ENCODE results near the gene MAP10. TPM values are rescaled to one million over a fixed set of nuclear protein-coding genes. Genes with fewer than 3 reads are reported as not detected.

Gene MAP10
- total RNA-seq, 4 donors from 2014 or later, result 0.34 to 1.1 (median 1.1) TPM

DNA sequence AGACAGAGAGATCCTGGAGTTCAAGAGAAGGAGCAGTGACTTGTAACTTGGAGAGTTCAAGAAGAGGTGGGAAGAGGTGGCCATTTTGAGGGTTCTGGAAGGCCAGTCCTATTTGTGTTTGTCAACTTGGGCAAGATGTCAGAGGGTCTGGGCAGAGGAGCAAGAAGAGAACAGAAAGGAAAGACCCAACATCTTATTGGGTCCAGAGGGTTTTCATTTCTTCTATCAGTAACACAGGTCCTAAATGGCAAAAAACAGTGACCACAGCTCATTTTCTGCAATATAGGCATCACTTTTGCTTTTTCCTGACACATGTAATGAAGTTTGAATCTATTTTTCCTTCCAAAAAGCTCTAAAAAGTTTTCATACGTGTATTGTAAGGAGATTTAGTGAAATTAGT, 38.3 kb upstream of the MAP10 start:
- intact Hi-C loops (cut with DNase I), result no loop called here
- WGBS, 2 donors, result 21 to 25% methylated on average over 1 of the region's 1 CpG
- no peaks in the 10 kb centered on the region for H3K36me3 ChIP-seq
- H3K4me3 ChIP-seq, result no peak overlapping the region
- peaks cover 11 to 29% (median 11%) of the 10 kb centered on the region in 3 donors for H3K4me1 ChIP-seq
- no peaks in the 10 kb centered on the region for H3K27me3 ChIP-seq
- DNase-seq, result no peak
- no peaks in the 10 kb centered on the region for H3K9me3 ChIP-seq
- TF ChIP-seq, protein P1, sequence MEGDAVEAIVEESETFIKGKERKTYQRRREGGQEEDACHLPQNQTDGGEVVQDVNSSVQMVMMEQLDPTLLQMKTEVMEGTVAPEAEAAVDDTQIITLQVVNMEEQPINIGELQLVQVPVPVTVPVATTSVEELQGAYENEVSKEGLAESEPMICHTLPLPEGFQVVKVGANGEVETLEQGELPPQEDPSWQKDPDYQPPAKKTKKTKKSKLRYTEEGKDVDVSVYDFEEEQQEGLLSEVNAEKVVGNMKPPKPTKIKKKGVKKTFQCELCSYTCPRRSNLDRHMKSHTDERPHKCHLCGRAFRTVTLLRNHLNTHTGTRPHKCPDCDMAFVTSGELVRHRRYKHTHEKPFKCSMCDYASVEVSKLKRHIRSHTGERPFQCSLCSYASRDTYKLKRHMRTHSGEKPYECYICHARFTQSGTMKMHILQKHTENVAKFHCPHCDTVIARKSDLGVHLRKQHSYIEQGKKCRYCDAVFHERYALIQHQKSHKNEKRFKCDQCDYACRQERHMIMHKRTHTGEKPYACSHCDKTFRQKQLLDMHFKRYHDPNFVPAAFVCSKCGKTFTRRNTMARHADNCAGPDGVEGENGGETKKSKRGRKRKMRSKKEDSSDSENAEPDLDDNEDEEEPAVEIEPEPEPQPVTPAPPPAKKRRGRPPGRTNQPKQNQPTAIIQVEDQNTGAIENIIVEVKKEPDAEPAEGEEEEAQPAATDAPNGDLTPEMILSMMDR (IDR thresholded peaks at IDR 0.05), result no peak
- TF ChIP-seq POLR2A (IDR thresholded peaks at IDR 0.05), result no peak
- peak overlapping the region; percentile 48 to 84 (median 78) for H3K27ac ChIP-seq

DNA sequence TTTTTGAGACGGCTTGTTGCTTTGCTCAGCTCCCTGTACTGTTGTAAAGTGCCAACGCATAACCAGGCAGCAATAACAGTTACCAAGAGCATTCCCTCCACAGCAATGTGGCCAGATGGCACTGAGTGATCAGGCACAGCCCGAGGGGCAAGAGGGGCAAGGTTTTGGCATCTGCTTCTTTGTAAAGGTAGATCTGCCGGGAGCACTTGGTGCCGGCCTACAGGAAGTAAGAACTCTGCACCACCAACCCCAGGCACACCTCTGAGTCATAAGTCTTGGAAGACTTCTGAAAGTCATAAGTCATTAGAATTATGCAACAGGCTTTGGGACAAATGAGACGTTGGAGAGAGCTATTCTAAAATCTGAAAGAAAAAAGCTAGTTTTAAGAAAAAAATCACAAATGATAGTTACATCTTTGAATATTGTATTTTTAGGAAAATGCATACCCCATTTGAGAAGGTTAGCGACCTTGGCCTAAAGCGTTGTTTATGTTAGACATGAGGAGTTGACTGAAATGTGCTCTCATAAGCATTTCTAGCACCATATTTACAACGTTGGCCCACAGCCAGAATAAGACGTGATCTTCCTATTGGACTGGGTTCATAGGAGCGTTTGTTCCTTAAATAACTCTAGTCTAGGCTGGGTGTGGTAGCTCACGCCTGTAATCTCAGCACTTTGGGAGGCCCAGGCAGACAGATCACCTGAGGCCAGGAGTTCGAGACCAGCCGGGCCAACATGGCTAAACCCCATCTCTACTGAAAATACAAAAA, 37.7 kb upstream of the MAP10 start:
- peaks cover 11 to 29% (median 11%) of the 10 kb centered on the region in 3 donors for H3K4me1 ChIP-seq
- TF ChIP-seq POLR2A (IDR thresholded peaks at IDR 0.05), result no peak
- TF ChIP-seq, protein P1 (IDR thresholded peaks at IDR 0.05), result no peak
- H3K9me3 ChIP-seq, result no peaks in the 10 kb centered on the region
- no peaks in the 10 kb centered on the region for H3K27me3 ChIP-seq
- 22% methylated on average over 13 to 14 of the region's 14 CpGs for WGBS, 2 donors
- H3K4me3 ChIP-seq, result no peak overlapping the region
- intact Hi-C loops (cut with DNase I), result no loop called here
- H3K36me3 ChIP-seq, result no peaks in the 10 kb centered on the region
- H3K27ac ChIP-seq, result peak overlapping the region; percentile 48 to 84 (median 78)
- no peak for DNase-seq

DNA sequence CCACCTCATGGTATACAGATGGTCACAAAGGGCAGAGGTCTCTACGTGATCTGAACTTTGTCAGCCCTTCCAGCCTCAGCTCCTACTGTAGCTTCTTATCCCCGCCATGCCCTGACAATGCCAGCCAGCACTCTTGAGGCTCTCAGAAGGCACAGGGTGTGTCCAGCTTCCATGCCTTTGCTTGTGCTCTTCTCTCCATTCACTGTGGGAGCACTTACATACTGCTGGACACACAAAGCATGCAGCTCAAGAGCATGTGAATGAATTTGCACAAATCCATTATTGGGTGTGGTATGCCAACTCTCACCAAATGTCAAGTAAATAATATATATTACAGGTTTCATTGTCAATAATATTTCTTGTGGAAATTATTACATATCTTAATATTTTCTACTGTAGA, 36.4 kb upstream of the MAP10 start:
- peak overlapping the region in 1 of 4 donors; percentile 1 for H3K27ac ChIP-seq
- no peaks in the 10 kb centered on the region for H3K36me3 ChIP-seq
- peaks cover 11 to 29% (median 11%) of the 10 kb centered on the region in 3 donors for H3K4me1 ChIP-seq
- H3K4me3 ChIP-seq, result no peak overlapping the region
- intact Hi-C loops (cut with DNase I), result no loop called here
- no peak for TF ChIP-seq POLR2A (IDR thresholded peaks at IDR 0.05)
- TF ChIP-seq, protein P1 (IDR thresholded peaks at IDR 0.05), result no peak
- no peak for DNase-seq
- no peaks in the 10 kb centered on the region for H3K27me3 ChIP-seq
- no peaks in the 10 kb centered on the region for H3K9me3 ChIP-seq
- 82 to 89% methylated on average over 2 of the region's 2 CpGs for WGBS, 2 donors

DNA sequence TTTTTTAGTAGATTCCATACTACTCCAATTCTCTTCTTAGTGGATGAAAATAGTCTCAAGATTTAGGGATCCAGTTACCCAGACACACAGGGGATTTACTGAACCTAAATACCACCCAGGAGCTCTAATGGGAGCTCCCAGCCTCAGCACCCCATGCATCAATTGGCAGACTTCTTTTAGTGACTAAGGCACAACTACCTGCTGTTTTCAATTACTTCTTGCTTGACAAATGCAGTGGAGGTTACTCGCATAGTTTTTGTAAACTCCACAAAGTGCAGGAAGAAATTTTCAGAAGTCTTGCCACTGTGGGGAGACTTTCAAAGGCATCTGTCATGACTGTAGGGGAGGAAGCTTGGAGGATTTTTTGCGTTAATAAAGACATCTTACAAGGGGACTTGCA, 35.5 kb upstream of the MAP10 start:
- no peak overlapping the region for H3K4me3 ChIP-seq
- no peak for DNase-seq
- no peaks in the 10 kb centered on the region for H3K27me3 ChIP-seq
- 79 to 92% methylated on average over 2 of the region's 2 CpGs for WGBS, 2 donors
- H3K4me1 ChIP-seq, result peaks cover 11 to 29% (median 11%) of the 10 kb centered on the region in 3 donors
- intact Hi-C loops (cut with DNase I), result no loop called here
- H3K9me3 ChIP-seq, result no peaks in the 10 kb centered on the region
- no peak for TF ChIP-seq POLR2A (IDR thresholded peaks at IDR 0.05)
- TF ChIP-seq, protein P1 (IDR thresholded peaks at IDR 0.05), result no peak
- H3K27ac ChIP-seq, result no peak overlapping the region
- no peaks in the 10 kb centered on the region for H3K36me3 ChIP-seq

DNA sequence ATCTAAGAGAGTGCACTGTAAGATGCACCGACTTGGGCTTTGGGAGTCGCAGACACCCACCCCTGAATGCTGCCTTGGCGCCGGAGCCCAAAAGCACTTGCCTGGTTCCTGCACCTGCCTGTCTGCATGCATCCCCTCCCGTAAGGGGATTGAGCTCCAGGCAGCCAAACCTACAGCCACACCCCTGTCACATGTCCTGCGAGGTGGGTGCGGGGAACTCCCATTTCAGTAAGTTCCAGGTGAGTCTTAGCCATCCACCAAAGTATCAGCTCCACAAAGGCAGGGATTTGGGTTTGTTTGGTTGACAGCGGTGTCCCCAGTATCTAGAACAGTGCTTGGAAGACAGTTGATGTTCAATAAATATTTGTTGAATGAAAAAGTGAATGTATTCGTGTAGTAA, 31.5 kb upstream of the MAP10 start:
- Histone ChIP-seq H3K4me1 (peaks cover 0 to 9% (median 0%) of the 10 kb centered on the region in 3 donors), H3K9me3 (no peaks in the 10 kb centered on the region), H3K4me3 (no peak overlapping the region), H3K36me3 (no peaks in the 10 kb centered on the region), H3K27ac (no peak overlapping the region), H3K27me3 (no peaks in the 10 kb centered on the region)
- WGBS, 2 donors, result 87 to 94% methylated on average over 6 of the region's 9 CpGs
- DNase-seq, result no peak
- TF ChIP-seq, protein P1 (IDR thresholded peaks at IDR 0.05), result no peak
- TF ChIP-seq POLR2A (IDR thresholded peaks at IDR 0.05), result no peak
- intact Hi-C loops (cut with DNase I), result no loop called here

Measured in esophagus squamous epithelium (tissue), 5 donors.